ENCODE measurements around the gene ASIP.
"Not testable (repeated sequence)": the region's sequence is repeated elsewhere in the genome, so short reads cannot be mapped to it uniquely, and the experiment has no call there.

The ASIP gene, protein sequence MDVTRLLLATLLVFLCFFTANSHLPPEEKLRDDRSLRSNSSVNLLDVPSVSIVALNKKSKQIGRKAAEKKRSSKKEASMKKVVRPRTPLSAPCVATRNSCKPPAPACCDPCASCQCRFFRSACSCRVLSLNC

GRCh38 chr20:34240693-34241615, at the start of gene ASIP:
Gene ASIP (plus strand): TSS chr20:34241423. CDS start chr20:34260375, 18,952 bp downstream.
- no peak for DNase-seq (ENCODE audit: extremely low read depth, low read depth)
- TF ChIP-seq, protein P1, sequence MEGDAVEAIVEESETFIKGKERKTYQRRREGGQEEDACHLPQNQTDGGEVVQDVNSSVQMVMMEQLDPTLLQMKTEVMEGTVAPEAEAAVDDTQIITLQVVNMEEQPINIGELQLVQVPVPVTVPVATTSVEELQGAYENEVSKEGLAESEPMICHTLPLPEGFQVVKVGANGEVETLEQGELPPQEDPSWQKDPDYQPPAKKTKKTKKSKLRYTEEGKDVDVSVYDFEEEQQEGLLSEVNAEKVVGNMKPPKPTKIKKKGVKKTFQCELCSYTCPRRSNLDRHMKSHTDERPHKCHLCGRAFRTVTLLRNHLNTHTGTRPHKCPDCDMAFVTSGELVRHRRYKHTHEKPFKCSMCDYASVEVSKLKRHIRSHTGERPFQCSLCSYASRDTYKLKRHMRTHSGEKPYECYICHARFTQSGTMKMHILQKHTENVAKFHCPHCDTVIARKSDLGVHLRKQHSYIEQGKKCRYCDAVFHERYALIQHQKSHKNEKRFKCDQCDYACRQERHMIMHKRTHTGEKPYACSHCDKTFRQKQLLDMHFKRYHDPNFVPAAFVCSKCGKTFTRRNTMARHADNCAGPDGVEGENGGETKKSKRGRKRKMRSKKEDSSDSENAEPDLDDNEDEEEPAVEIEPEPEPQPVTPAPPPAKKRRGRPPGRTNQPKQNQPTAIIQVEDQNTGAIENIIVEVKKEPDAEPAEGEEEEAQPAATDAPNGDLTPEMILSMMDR (IDR thresholded peaks at IDR 0.05; ENCODE audit: low read depth, low read length) = no peak

GRCh38 chr20:34193051-34193450, 48.2 kb upstream of the ASIP start:
- DNase-seq (ENCODE audit: extremely low read depth, low read depth) = no peak
- TF ChIP-seq, protein P1 (IDR thresholded peaks at IDR 0.05; ENCODE audit: low read depth, low read length) = no peak

DNA sequence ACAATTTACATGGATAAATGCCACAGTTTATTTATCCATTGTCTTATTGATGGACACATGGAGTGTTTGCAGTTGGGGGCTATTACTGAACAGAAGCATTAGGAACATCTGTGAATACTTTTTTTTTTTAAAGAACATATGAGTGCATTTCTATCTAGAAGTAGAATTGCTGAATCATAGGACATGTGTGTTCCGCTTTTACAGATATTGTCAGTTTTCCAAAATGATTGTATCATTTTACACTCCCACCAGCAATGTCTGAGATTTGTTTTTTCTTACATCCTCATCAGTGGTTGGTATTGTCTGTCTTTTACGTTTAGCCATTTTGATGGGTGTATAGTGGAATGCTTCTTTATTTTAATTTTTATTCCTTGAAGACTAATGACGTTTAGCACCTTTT, 42.0 kb upstream of the ASIP start:
- no peak for DNase-seq (ENCODE audit: extremely low read depth, low read depth)
- TF ChIP-seq, protein P1 (IDR thresholded peaks at IDR 0.05; ENCODE audit: low read depth, low read length) = no peak

DNA sequence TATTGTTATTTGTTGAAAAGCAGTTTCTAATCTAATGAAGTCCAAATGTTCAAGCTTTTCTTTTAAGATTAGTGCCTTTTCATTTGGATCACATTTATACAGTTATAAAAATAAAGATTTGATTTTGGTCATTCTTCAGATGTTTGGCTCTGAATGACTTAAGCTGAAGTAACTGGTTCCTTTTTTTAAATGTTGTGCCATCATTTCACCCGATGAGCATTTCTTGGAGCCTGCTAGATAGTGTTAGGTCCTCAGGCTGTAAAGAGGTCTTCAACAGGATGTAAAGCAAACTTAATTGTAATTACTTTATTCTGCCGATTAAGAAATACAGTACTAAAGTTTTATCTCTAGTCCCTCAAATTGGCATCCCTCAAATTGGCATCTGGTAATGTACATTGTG, 41.2 kb upstream of the ASIP start:
- no peak for DNase-seq (ENCODE audit: extremely low read depth, low read depth)
- TF ChIP-seq, protein P1 (IDR thresholded peaks at IDR 0.05; ENCODE audit: low read depth, low read length) = no peak

GRCh38 chr20:34201531-34201930, 39.7 kb upstream of the ASIP start:
- DNase-seq (ENCODE audit: extremely low read depth, low read depth) = no peak
- TF ChIP-seq, protein P1 (IDR thresholded peaks at IDR 0.05; ENCODE audit: low read depth, low read length) = no peak

DNA sequence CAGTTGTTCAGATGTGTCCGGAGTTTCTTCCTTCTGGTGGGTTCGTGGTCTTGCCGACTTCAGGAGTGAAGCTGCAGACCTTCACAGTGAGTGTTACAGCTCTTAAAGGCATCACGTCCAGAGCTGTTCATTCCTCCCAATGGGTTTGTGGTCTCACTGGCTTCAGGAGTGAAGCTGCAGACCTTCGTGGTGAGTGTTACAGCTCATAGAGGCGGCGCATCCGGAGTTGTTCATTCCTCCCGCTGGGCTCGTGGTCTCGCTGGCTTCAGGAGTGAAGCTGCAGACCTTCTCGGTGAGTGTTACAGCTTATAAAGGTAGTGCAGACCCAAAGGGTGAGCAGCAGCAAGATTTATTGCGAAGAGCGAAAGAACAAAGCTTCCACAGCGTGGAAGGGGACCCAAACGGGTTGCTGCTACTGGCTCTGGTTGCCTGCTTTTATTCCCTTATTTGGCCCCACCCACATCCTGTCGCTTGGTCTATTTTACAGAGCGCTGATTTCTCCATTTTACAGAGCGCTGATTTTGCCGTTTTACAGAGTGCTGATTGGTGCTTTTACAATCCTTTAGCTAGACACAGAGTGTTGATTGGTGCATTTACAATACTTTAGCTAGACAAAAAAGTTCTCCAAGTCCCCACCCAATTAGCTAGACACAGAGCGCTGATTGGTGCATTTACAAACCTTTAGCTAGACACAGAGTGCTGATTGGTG, 35.9 kb upstream of the ASIP start:
- not testable (repeated sequence) for DNase-seq (ENCODE audit: extremely low read depth, low read depth)

DNA sequence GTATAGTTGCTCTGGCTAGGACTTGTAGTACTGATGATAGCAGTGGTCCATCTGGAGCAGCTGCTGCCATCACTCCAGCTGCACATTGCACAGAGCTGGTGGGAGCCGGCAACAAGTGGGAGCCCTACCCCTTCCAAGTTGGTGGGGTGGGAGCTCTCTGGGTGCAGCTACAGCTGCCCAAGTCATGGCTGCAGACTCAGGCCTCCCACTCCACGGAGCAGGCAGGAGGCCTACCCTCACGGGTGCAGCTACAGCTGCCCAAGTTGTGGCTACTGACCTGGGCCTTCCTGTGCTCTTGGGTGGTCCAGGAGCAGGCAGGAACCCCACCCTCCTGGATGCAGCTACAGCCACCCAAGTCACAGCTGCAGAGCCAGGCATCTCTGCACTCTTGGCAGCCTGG, 32.1 kb upstream of the ASIP start:
- TF ChIP-seq, protein P1 (IDR thresholded peaks at IDR 0.05; ENCODE audit: low read depth, low read length) = no peak
- no peak for DNase-seq (ENCODE audit: extremely low read depth, low read depth)

Data from AG09319 (cell line).